KBM-7 (cell line): ENCODE results near the gene ADARB1.
"Not testable (repeated sequence)": the region's sequence is repeated elsewhere in the genome, so short reads cannot be mapped to it uniquely, and the experiment has no call there.

ENCODE experiments used
- DNase-seq: peaks from one replicate; pipeline ENCODE4 v3.0.0-alpha.2; 2015
- in situ Hi-C: fragments of 300-500 bp; cut with MboI; formaldehyde crosslinking; loops from 2 replicates; pipeline ENCODE4 v1.14.3; 2020; ENCODE audit warnings: low sequenced_read_pairs, low pct_unique_long_range_greater_than_20kb, mixed read lengths

ADARB1 gene

GRCh38 chr21:45138199-45139002 lies 64.0 kb downstream of the ADARB1 start:
- DNase-seq: peak; percentile 65
- in situ Hi-C loops: loop anchor here (10.0 to 25.0 kb wide), 3 partner anchors 184 to 364 kb away; no protein-coding TSS in a partner anchor

- in situ Hi-C loops: loop anchor here (10.0 to 25.0 kb wide), 3 partner anchors 184 to 364 kb away; no protein-coding TSS in a partner anchor
- DNase-seq: not testable (repeated sequence)
Measured at GRCh38 chr21:45139003-45139360, 64.6 kb downstream of the ADARB1 start.

GRCh38 chr21:45139473-45139872 lies 65.1 kb downstream of the ADARB1 start:
- in situ Hi-C loops: loop anchor here (10.0 to 25.0 kb wide), 3 partner anchors 185 to 365 kb away; no protein-coding TSS in a partner anchor

GRCh38 chr21:45140346-45140940 lies 66.1 kb downstream of the ADARB1 start:
- peak; percentile 86 for DNase-seq
- in situ Hi-C loops: loop anchor here (25.0 kb wide), 1 partner anchor 297 kb away; no protein-coding TSS in a partner anchor

More at GRCh38 chr21:45139473-45139872, 65.1 kb downstream of the ADARB1 start:
- DNase-seq: no peak

GRCh38 chr21:45140944-45141343 lies 66.6 kb downstream of the ADARB1 start:
- in situ Hi-C loops: loop anchor here (25.0 kb wide), 1 partner anchor 296 kb away; no protein-coding TSS in a partner anchor
- not testable (repeated sequence) for DNase-seq

GRCh38 chr21:45141507-45141906 lies 67.1 kb downstream of the ADARB1 start:
- no peak for DNase-seq
- in situ Hi-C loops: loop anchor here (25.0 kb wide), 1 partner anchor 296 kb away; no protein-coding TSS in a partner anchor

- in situ Hi-C loops: loop anchor here (25.0 kb wide), 1 partner anchor 295 kb away; no protein-coding TSS in a partner anchor
- DNase-seq: no peak
Measured at GRCh38 chr21:45142469-45143308, 68.3 kb downstream of the ADARB1 start.

- DNase-seq: no peak
- in situ Hi-C loops: loop anchor here (25.0 kb wide), 1 partner anchor 293 kb away; no protein-coding TSS in a partner anchor
Measured at GRCh38 chr21:45143855-45144254, 69.5 kb downstream of the ADARB1 start.

GRCh38 chr21:45145146-45145545 lies 70.8 kb downstream of the ADARB1 start:
- DNase-seq: no peak
- in situ Hi-C loops: loop anchor here (25.0 kb wide), 1 partner anchor 292 kb away; no protein-coding TSS in a partner anchor

GRCh38 chr21:45145846-45146245 lies 71.5 kb downstream of the ADARB1 start:
- in situ Hi-C loops: loop anchor here (25.0 kb wide), 1 partner anchor 291 kb away; no protein-coding TSS in a partner anchor
- not testable (repeated sequence) for DNase-seq

GRCh38 chr21:45146306-45146705 lies 71.9 kb downstream of the ADARB1 start:
- no peak for DNase-seq
- in situ Hi-C loops: loop anchor here (25.0 kb wide), 1 partner anchor 291 kb away; no protein-coding TSS in a partner anchor

- in situ Hi-C loops: loop anchor here (25.0 kb wide), 1 partner anchor 290 kb away; no protein-coding TSS in a partner anchor
- DNase-seq: no peak
Measured at GRCh38 chr21:45146801-45147200, 72.4 kb downstream of the ADARB1 start.

- no peak for DNase-seq
- in situ Hi-C loops: loop anchor here (25.0 kb wide), 1 partner anchor 290 kb away; no protein-coding TSS in a partner anchor
Measured at GRCh38 chr21:45147473-45148315, 73.3 kb downstream of the ADARB1 start.

- DNase-seq: no peak
- in situ Hi-C loops: loop anchor here (25.0 kb wide), 1 partner anchor 289 kb away; no protein-coding TSS in a partner anchor
Measured at GRCh38 chr21:45148316-45148990, 74.1 kb downstream of the ADARB1 start.

- in situ Hi-C loops: loop anchor here (25.0 kb wide), 1 partner anchor 288 kb away; no protein-coding TSS in a partner anchor
- DNase-seq: no peak
Measured at GRCh38 chr21:45149021-45149420, 74.6 kb downstream of the ADARB1 start.

GRCh38 chr21:45150638-45151131 lies 76.3 kb downstream of the ADARB1 start:
- in situ Hi-C loops: no loop called here
- no peak for DNase-seq
